CD14-positive monocyte (primary cell): ENCODE results near the gene MED26. TPM values are rescaled to one million over a fixed set of nuclear protein-coding genes. Genes with fewer than 3 reads are reported as not detected.

Source experiments
- DNase-seq, 3 donors: peaks; one replicate each; pipeline ENCODE4 v3.0.0-alpha.2; 2011 to 2022
- H2AFZ ChIP-seq: 2 replicates; pipeline ENCODE4 v1.6.0; 2012; ENCODE audit warnings: mild to moderate bottlenecking, low read depth, low read length, inconsistent platforms; ENCODE audit not compliant: insufficient read depth, poor library complexity, severe bottlenecking
- H3K27ac ChIP-seq, 2 donors: 1 replicate in 1 of 2; 2 replicates in 1 of 2; pipeline ENCODE4 v1.5.1; 2012 to 2013; ENCODE audit warnings: low read length in 2 of 2, control low read depth in 1 of 2, inconsistent platforms in 1 of 2, low read depth in 1 of 2, mild to moderate bottlenecking in 1 of 2
- H3K27me3 ChIP-seq, 2 donors: one replicate each; pipeline versions ENCODE4 v1.6.0 to v1.6.1; 2011 to 2013; ENCODE audit warnings: low read length in 2 of 2; ENCODE audit not compliant: control insufficient read depth in 2 of 2, insufficient read depth in 2 of 2
- H3K36me3 ChIP-seq, 2 donors: replicated peaks in 1 of 2; 1 replicate in 1 of 2; 2 replicates in 1 of 2; pipeline versions ENCODE4 v1.5.1 to v1.6.1; 2012 to 2013; ENCODE audit warnings: low read length in 2 of 2, control low read depth in 1 of 2, inconsistent platforms in 1 of 2, mild to moderate bottlenecking in 1 of 2; ENCODE audit not compliant: insufficient read depth in 2 of 2, control insufficient read depth in 1 of 2
- H3K4me1 ChIP-seq, 2 donors: 1 replicate in 1 of 2; 2 replicates in 1 of 2; pipeline versions ENCODE4 v1.5.1 to v1.6.1; 2012 to 2013; ENCODE audit warnings: low read length in 2 of 2, control low read depth in 1 of 2, inconsistent platforms in 1 of 2, mild to moderate bottlenecking in 1 of 2, moderate library complexity in 1 of 2; ENCODE audit not compliant: insufficient read depth in 2 of 2, control insufficient read depth in 1 of 2
- H3K4me2 ChIP-seq: replicated peaks from 2 replicates; pipeline ENCODE3; 2012; ENCODE audit warnings: low read length, moderate library complexity, mild to moderate bottlenecking; ENCODE audit not compliant: poor library complexity, severe bottlenecking; ENCODE audit errors: extremely low read depth
- H3K4me3 ChIP-seq, 3 experiments: fragments of 200-600 bp in 1 of 3; sonication (generic) in 1 of 3; replicated peaks in 1 of 3; 1 replicate in 2 of 3; 2 replicates in 1 of 3; pipeline ENCODE4 v1.5.1; 2011 to 2013; ENCODE audit warnings: low read length in 3 of 3, mild to moderate bottlenecking in 3 of 3, control low read depth in 2 of 3, low read depth in 2 of 3, inconsistent platforms in 1 of 3, moderate library complexity in 1 of 3
- H3K79me2 ChIP-seq: 2 replicates; pipeline ENCODE4 v1.6.0; 2012; ENCODE audit warnings: mild to moderate bottlenecking, control low read depth, inconsistent platforms, low read length, moderate library complexity; ENCODE audit not compliant: insufficient read depth
- H3K9ac ChIP-seq: 2 replicates; pipeline ENCODE4 v1.6.0; 2017; ENCODE audit warnings: low read length, mild to moderate bottlenecking; ENCODE audit not compliant: insufficient read depth, poor library complexity, severe bottlenecking
- H3K9me3 ChIP-seq, 2 donors: replicated peaks in 1 of 2; 1 replicate in 1 of 2; 2 replicates in 1 of 2; pipeline versions ENCODE4 v1.5.1 to v1.6.1; 2012 to 2013; ENCODE audit warnings: low read length in 2 of 2, control low read depth in 1 of 2; ENCODE audit not compliant: control insufficient read depth in 1 of 2, insufficient read depth in 1 of 2
- H4K20me1 ChIP-seq: 2 replicates; pipeline ENCODE4 v1.6.0; 2012; ENCODE audit warnings: mild to moderate bottlenecking, low read length, control low read depth, moderate library complexity; ENCODE audit not compliant: insufficient read depth
- H3K27ac Mint-ChIP-seq, 7 donors: one replicate each; pipeline ENCODE4 v1.8.0; 2020; ENCODE audit warnings: mild to moderate bottlenecking in 7 of 7, mixed read lengths in 7 of 7, moderate library complexity in 6 of 7, inconsistent platforms in 2 of 7
- H3K27me3 Mint-ChIP-seq, 3 donors: one replicate each; pipeline ENCODE4 v1.8.0; 2021 to 2022; ENCODE audit warnings: low read depth in 3 of 3, mild to moderate bottlenecking in 3 of 3, mixed read lengths in 3 of 3, moderate library complexity in 3 of 3, inconsistent platforms in 1 of 3
- H3K36me3 Mint-ChIP-seq, 2 donors: one replicate each; pipeline ENCODE4 v1.8.0; 2020; ENCODE audit warnings: mixed read lengths in 2 of 2, inconsistent platforms in 1 of 2, mild to moderate bottlenecking in 1 of 2
- H3K4me1 Mint-ChIP-seq: one replicate; pipeline ENCODE4 v1.8.0; 2020; ENCODE audit warnings: mild to moderate bottlenecking, mixed read lengths
- H3K4me3 Mint-ChIP-seq, 2 donors: one replicate each; pipeline ENCODE4 v1.8.0; 2020; ENCODE audit warnings: mild to moderate bottlenecking in 2 of 2, mixed read lengths in 2 of 2, moderate library complexity in 1 of 2
- H3K9me3 Mint-ChIP-seq, 7 donors: one replicate each; pipeline ENCODE4 v1.8.0; 2020 to 2022; ENCODE audit warnings: mixed read lengths in 7 of 7, mild to moderate bottlenecking in 6 of 7, moderate library complexity in 6 of 7, inconsistent platforms in 2 of 7
- CTCF ChIP-seq: fragments of 200-600 bp; IDR thresholded peaks from one replicate; pipeline ENCODE4 v1.8.0; 2022; ENCODE audit warnings: antibody characterized with exemption, mild to moderate bottlenecking
- WGBS: methylation state at CpG from one replicate; pipeline ENCODE4 v1.1.5; 2013; ENCODE audit warnings: missing lambda C conversion rate; ENCODE audit not compliant: insufficient coverage; 5-methylcytosine and 5-hydroxymethylcytosine counted together
- intact Hi-C, 2 donors: fragments of 100-400 bp; cut with micrococcal nuclease; formaldehyde crosslinking; loops; one replicate each; pipeline versions ENCODE4 v1.15.0 to v1.15.1; 2023
- polyA plus RNA-seq, 3 donors: library from polyadenylated mRNA; depleted of rRNA in 1 of 3; unstranded in 2 of 3; stranded (reverse) in 1 of 3; fragments of 300-500 nt in 2 of 3; fragments of >200 nt in 1 of 3; fragmentation: Illumina TruSeq in 2 of 3; gene quantifications; 1 replicate in 2 of 3; 2 replicates in 1 of 3; pipeline ENCODE4 v1.2.3, GENCODE V29; 2012 to 2021

The MED26 gene
- polyA plus RNA-seq, 3 donors, result 1.1 to 7.1 (median 2.1) TPM

- Mint-ChIP-seq H3K9me3 (peaks cover 0 to 3% (median 0%) of the 10 kb centered on the region in 7 donors), H3K27ac (peak overlapping the region; percentile 94 to 99 (median 98)), H3K4me1 (peaks cover 49% of the 10 kb centered on the region), H3K36me3 (peaks cover 38 to 45% of the 10 kb centered on the region in 2 donors), H3K27me3 (peaks cover 5 to 20% (median 15%) of the 10 kb centered on the region in 3 donors), H3K4me3 (peak overlapping the region; percentile 96 to 97)
- Histone ChIP-seq H3K27me3 (peaks cover 0 to 7% of the 10 kb centered on the region in 2 donors), H3K9ac (peak overlapping the region; percentile 73), H3K9me3 (no peaks in the 10 kb centered on the region), H3K36me3 (peaks cover 32 to 44% of the 10 kb centered on the region in 2 donors), H3K27ac (peak overlapping the region; percentile 79 to 86), H3K4me2 (peak overlapping the region; percentile 100), H3K79me2 (peaks cover 78% of the 10 kb centered on the region), H3K4me1 (peaks cover 36 to 57% of the 10 kb centered on the region in 2 donors), H4K20me1 (peaks cover 53% of the 10 kb centered on the region), H2AFZ (peak overlapping the region; percentile 95), H3K4me3 (peak overlapping the region; percentile 81 to 92 (median 90))
- WGBS, result 4% methylated on average over 14 of the region's 14 CpGs
- TF ChIP-seq CTCF, result no peak
- DNase-seq, result no peak
- intact Hi-C loops, result no loop called here
These were observed 31.4 kb upstream of the MED26 start for GRCh38 chr19:16659464-16659831.

GRCh38 chr19:16657384-16657783, 29.4 kb upstream of the MED26 start:
- H3K9ac ChIP-seq, result no peak overlapping the region
- Mint-ChIP-seq H3K9me3 (peaks cover 0 to 3% (median 0%) of the 10 kb centered on the region in 7 donors), H3K4me3 (no peak overlapping the region), H3K27ac (peak overlapping the region in 2 of 7 donors; percentile 5 to 42), H3K4me1 (peaks cover 32% of the 10 kb centered on the region), H3K36me3 (peaks cover 56 to 62% of the 10 kb centered on the region in 2 donors), H3K27me3 (peaks cover under 1 to 13% (median 11%) of the 10 kb centered on the region in 3 donors)
- peak overlapping the region in 1 of 2 donors; percentile 37 for H3K27ac ChIP-seq
- H3K4me2 ChIP-seq, result no peak overlapping the region
- H2AFZ ChIP-seq, result no peak overlapping the region
- 100% methylated on average over 2 of the region's 5 CpGs for WGBS
- no peak for TF ChIP-seq CTCF
- H3K9me3 ChIP-seq, result no peaks in the 10 kb centered on the region
- intact Hi-C loops, result no loop called here
- H4K20me1 ChIP-seq, result peaks cover 74% of the 10 kb centered on the region
- H3K36me3 ChIP-seq, result peaks cover 51 to 65% of the 10 kb centered on the region in 2 donors
- no peak overlapping the region for H3K4me3 ChIP-seq
- no peak for DNase-seq
- peaks cover 0 to 7% of the 10 kb centered on the region in 2 donors for H3K27me3 ChIP-seq
- peaks cover 22 to 37% of the 10 kb centered on the region in 2 donors for H3K4me1 ChIP-seq
- peaks cover 87% of the 10 kb centered on the region for H3K79me2 ChIP-seq
